Astrocyte (in vitro differentiated cells and primary cell): ENCODE measurements around the gene IQSEC3.

Experiments
- EZH2 ChIP-seq: IDR thresholded peaks from 2 replicates; pipeline ENCODE4 v1.6.1; 2012; ENCODE audit warnings: mild to moderate bottlenecking, low read length, inconsistent platforms; ENCODE audit not compliant: insufficient read depth
- TF ChIP-seq, protein P1 (sequence below): IDR thresholded peaks from 2 replicates; pipeline ENCODE4 v1.5.1; 2011; ENCODE audit warnings: low read depth, mild to moderate bottlenecking, inconsistent platforms, low read length, moderate library complexity; ENCODE audit not compliant: insufficient read depth

DNA sequence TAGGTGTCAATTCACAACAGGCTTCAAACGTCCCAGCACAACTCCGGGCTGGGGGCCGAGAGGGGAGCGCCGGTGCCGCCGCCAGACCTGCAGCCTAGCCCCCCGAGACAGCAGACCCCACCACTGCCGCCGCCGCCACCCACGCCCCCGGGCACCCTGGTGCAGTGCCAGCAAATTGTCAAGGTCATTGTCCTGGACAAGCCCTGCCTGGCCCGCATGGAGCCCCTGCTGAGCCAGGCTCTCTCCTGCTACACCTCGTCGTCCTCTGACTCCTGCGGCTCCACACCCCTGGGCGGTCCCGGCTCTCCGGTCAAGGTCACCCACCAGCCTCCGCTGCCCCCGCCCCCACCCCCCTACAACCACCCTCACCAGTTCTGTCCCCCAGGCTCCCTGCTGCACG lies 108.0 kb downstream of the IQSEC3 start:
- TF ChIP-seq, protein P1, sequence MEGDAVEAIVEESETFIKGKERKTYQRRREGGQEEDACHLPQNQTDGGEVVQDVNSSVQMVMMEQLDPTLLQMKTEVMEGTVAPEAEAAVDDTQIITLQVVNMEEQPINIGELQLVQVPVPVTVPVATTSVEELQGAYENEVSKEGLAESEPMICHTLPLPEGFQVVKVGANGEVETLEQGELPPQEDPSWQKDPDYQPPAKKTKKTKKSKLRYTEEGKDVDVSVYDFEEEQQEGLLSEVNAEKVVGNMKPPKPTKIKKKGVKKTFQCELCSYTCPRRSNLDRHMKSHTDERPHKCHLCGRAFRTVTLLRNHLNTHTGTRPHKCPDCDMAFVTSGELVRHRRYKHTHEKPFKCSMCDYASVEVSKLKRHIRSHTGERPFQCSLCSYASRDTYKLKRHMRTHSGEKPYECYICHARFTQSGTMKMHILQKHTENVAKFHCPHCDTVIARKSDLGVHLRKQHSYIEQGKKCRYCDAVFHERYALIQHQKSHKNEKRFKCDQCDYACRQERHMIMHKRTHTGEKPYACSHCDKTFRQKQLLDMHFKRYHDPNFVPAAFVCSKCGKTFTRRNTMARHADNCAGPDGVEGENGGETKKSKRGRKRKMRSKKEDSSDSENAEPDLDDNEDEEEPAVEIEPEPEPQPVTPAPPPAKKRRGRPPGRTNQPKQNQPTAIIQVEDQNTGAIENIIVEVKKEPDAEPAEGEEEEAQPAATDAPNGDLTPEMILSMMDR, result no peak
- TF ChIP-seq EZH2, result no peak
